Prostate gland (tissue), 2 donors: ENCODE data around the gene MYRF.

Experiments used
- POLR2A ChIP-seq: fragments of 450-650 bp; IDR thresholded peaks from one replicate; pipeline ENCODE4 v1.6.1; 2016; ENCODE audit warnings: antibody characterized with exemption, mild to moderate bottlenecking
- TF ChIP-seq, protein P1 (sequence below), 4 experiments: fragments of 200-600 bp in 2 of 4; fragments of 450-650 bp in 2 of 4; sonication (generic) in 2 of 4; IDR thresholded peaks; 1 replicate in 3 of 4; 2 replicates in 1 of 4; pipeline ENCODE4 v1.5.1; 2016 to 2019; ENCODE audit warnings: antibody characterized with exemption in 4 of 4, mild to moderate bottlenecking in 2 of 4, moderate library complexity in 2 of 4

DNA sequence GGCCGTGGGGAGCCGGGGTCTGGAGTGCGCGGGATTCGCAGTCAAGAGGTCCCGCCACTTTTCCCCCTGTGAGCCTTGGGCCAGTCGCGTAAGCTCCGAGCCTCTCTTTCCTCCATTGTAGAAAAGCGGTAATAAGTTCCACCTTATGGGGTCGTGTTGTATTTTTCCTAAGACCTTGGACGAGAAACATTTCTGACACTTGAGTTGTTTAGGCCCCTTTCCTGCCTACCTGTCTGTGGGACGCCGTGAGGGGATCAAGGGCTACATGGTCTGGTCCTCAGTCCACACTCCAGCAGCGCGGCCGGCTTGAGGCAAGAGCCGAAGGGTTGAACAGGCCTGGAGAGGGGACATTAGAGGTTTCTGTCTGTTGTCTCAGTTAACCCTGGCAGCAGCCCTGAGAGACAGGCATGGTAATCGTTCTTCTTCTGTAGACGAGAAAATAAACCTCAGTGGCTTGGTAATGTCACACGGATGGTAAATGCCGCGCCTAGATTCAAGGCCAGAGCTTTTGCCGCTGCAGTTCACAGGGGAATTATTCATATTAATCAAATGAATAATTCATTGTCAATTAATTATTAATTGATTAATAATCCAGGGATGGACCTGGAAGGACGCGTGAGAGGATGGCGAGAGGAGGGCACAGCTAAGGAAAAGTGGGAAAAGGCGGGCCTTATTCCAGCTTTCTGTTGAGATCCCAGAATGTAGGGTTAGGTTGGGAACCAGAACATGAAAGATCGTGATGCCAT, 40.8 kb downstream of the MYRF start:
- TF ChIP-seq, protein P1, sequence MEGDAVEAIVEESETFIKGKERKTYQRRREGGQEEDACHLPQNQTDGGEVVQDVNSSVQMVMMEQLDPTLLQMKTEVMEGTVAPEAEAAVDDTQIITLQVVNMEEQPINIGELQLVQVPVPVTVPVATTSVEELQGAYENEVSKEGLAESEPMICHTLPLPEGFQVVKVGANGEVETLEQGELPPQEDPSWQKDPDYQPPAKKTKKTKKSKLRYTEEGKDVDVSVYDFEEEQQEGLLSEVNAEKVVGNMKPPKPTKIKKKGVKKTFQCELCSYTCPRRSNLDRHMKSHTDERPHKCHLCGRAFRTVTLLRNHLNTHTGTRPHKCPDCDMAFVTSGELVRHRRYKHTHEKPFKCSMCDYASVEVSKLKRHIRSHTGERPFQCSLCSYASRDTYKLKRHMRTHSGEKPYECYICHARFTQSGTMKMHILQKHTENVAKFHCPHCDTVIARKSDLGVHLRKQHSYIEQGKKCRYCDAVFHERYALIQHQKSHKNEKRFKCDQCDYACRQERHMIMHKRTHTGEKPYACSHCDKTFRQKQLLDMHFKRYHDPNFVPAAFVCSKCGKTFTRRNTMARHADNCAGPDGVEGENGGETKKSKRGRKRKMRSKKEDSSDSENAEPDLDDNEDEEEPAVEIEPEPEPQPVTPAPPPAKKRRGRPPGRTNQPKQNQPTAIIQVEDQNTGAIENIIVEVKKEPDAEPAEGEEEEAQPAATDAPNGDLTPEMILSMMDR (IDR thresholded peaks at IDR 0.05) = no peak
- TF ChIP-seq POLR2A = no peak
